ENCODE data around the gene LYRM1.
"Not testable (repeated sequence)": the region's sequence is repeated elsewhere in the genome, so short reads cannot be mapped to it uniquely, and the experiment has no call there.

Gene LYRM1

DNA sequence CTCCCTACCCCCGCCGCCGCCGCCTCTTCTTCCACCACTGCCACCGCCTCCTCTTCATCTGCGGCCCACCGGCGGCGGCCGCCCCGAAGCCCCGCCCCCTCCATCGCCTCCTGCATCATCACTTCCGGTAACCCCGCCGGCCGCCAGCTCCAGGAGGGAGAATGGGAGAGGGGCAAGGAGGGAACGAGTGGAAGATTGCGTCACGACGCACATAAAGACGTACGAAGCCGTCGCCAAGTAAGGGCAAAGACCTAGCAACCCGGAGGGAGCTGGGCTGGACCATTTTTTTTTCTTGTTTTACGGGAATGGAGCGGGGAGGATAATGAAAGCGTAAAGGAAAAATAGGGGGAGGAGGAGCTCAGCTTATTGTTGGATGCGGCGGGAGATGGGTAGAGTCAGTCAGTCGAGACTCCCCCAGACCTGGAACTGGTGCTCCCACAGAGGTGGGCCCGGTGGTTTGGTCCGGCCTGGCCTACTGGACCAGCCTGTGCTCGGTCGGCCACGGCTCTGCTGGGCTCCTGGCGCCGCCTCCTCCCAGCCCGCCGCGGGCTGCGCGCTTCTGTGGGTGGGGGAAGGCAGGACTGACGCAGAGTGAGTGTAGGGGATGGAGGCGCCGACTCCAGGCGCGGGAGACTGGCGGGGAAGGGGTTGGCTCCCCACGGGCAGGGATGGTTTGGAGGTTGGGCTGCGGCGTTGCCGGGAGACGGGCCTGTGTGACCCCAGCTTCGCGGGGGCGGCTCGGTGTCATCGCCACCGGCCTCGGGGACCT, at the start of gene LYRM1, which contains the start of gene DCUN1D3:
LYRM1 (plus strand) TSS at position 473 of the 769 bp plus-strand sequence. CDS start 14,785 bp downstream, outside the sequence.
DCUN1D3 (minus strand) TSS at position 60 of the 769 bp plus-strand sequence. CDS start 37,820 bp downstream, outside the sequence.
- DNase-seq = peak; percentile 86

- DNase-seq = no peak
Measured at GRCh38 chr16:20850981-20851380, 49.6 kb upstream of the LYRM1 start.

- DNase-seq = no peak
Measured at GRCh38 chr16:20851601-20852000, 49.0 kb upstream of the LYRM1 start.

- no peak for DNase-seq
Measured at GRCh38 chr16:20853143-20853542, 47.4 kb upstream of the LYRM1 start.

DNA sequence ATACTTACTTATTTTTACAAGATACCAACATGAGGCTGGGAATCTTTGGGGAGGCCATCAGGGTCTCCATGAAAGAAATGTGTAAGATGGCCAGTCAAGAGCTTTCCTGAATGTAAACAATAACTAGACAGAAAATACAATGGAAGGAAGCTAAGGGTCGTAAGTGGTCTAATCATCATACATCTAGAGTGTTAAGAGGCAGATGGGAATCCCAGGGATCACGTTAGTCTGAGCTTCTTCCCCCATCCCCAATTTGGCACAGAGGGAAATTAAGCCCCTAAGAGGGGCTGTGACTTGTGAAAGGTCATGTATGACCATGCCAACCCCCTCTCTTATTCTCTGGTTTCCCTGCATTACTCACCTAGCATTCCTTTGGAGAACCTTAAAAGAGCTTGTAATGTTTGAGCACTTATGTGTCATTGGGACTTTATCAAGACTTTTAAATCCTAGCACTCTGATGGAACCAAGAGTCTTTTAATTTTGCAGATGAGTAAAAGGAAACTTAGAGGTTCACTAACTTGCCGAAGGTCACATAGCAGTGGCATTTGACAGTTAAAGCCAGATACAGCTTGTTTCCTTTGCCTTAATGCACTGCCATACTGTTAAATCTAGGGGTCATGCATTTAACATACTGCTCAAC, 46.5 kb upstream of the LYRM1 start:
- DNase-seq = no peak

DNA sequence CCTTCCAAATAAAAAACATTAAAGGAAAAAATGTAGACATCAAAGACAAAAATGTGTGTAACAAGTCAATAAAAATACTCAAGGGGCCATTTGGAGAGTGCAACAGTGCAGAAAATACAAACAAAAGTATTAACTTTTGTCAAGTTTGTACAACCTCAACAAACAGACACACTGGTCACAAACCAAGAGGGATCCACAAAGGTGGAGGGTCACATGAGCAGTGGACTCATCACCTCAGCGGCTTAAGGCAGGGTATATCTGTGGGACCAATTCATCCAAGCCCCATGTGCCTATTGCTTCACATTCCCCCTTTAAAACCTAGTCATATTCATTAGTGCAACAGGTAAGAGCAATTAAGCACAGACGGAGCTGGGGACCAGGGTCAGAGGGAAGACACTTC, 45.6 kb upstream of the LYRM1 start:
- DNase-seq = no peak

DNA sequence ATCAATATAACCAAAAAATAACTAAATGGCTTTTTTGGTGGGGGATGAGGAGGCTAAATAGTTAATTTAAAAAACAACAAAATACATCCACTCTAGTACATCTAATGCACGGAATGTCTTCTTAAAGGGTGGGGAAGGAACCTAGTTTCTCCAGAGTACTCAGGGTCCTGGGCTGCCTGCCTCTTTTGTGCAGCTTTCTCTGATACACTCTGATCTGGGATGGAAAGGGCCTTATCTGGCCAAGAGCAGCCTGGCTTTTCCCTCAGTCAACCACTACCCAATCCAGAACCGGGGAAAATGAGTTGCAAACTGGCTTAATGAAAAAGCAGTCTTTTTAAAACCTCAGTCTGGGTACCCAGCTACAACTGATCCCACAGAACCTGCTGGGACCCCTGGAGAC, 43.3 kb upstream of the LYRM1 start:
- DNase-seq = no peak

- DNase-seq = no peak
Measured at GRCh38 chr16:20859229-20859628, 41.3 kb upstream of the LYRM1 start.

GRCh38 chr16:20859699-20860098, 40.9 kb upstream of the LYRM1 start:
- DNase-seq = no peak

- DNase-seq = no peak
Measured at GRCh38 chr16:20860361-20860760, 40.2 kb upstream of the LYRM1 start.

DNA sequence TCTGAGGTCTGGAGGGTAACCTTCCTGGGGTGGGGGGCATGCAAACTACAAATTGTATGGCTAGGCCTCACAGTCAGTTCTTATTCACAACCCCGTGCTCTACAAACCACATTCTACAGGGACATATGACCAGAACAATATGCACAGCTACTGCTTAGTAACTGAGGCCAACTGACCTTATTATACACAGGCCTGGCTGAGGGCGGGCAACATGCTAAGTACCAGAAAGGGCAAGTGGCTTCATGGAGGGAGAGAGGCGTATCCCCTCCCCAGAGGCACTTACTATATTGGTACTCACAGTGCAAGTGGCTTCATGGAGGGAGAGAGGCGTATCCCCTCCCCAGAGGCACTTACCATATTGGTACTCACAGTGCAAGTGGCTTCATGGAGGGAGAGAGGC, 39.6 kb upstream of the LYRM1 start:
- not testable (repeated sequence) for DNase-seq

- no peak for DNase-seq
Measured at GRCh38 chr16:20862162-20862960, 38.2 kb upstream of the LYRM1 start.

- not testable (repeated sequence) for DNase-seq
Measured at GRCh38 chr16:20864376-20864775, 36.2 kb upstream of the LYRM1 start.

GRCh38 chr16:20865420-20866131, 35.0 kb upstream of the LYRM1 start:
- no peak for DNase-seq

DNA sequence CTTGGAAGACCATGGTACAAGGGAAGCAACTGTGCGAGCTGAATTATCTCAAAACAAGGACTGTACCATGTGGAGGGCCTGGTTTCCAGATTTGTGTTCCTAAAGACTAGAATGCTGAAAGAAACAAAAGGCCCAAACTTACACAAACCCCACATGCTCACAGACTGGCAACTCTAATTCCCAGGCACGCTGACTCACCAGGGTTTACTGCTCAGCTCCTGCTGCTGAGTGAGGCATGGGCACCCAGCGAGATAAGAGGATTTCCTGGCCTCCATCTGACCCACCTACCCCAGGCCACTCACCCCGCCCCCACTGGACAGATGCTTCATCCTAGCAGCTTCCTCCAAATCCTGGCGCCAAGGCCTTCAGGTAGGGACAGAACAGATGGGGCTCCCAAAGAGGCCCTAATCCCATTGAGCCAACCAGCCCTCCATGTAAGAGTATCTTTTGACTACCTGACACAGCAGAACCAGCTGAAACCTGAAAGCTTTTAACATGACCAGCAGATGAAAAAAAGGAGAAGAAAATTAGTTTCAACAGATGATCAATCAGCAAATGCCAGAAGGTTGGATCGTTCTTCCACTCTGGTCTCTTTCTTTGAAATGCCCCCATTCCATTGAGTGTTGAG, 34.3 kb upstream of the LYRM1 start:
- DNase-seq = no peak

- DNase-seq = no peak
Measured at GRCh38 chr16:20866801-20867200, 33.8 kb upstream of the LYRM1 start.

DNA sequence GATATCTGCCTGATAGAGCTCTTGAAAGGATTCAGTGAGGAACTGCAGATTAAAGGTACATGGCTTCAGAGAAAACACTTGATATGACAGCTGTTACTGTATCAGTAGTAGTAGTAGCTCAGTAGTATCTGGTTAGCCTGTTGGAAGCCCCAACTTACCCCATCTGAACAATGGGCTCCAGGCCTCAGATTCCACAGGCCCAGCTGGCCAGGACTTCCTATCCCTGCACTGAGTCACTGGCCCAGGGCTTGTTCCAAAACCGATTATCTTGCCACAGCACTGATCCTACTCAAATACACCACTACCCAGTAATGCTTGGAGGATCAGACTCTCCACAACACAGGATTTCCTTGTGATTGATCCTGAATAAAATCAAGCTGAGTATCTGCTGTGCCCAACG, 33.0 kb upstream of the LYRM1 start:
- DNase-seq = no peak

DNA sequence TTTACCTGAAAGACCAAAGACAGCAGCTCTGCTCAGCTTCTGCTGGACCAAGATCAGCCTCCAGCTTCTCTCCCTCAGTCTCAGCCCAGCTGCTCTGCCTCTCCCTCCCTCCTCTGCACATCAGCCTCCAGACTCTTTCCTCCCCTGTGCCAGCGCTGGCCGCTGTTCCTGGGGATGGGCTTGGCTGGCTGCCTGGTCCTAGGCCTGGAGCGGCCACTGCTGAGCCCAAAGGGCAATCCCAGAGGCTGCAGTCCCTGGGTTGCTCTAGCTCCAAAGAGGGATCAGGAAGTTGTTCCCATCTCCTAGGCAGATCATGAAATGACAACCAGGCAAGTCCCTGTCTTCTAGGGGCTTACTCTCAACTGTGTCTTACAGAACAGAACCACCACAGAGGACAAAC, 31.7 kb upstream of the LYRM1 start:
- DNase-seq = peak; percentile 25

DNA sequence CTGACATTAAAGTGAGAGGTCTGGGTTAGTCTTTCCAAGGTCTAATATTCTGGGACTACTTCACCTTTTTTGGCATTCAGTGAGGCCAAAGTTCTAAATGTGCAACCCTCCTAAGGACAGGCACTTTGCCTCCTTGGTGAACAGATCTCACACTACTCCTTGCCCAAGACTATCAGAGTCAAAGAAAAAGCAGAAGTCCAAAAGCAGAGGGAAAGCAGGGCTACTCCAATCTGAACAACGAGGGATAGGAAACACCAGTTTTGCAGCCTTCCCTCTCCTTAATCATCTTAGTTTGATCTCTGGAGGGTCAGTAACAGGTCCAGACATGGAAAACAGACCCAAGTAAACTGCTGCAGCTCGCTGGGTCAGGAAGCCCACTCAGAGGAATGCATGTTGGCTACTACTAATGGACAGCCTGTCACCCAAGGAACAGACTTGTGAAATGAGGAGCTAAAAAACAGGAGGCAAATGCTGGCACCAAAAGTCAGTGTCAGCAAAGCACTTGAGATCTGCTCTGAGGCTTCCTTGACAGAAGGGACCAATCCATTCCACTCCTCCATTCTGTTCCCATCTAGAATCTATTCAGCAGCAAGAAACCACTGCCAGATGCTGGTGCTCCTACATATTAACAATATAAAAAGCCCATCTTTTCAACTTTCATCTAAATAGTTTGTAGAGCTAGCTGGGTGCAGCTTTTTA, 30.3 kb upstream of the LYRM1 start:
- DNase-seq = no peak

- DNase-seq = no peak
Measured at GRCh38 chr16:20871258-20871657, 29.3 kb upstream of the LYRM1 start.

- no peak for DNase-seq
Measured at GRCh38 chr16:20871941-20872815, 28.4 kb upstream of the LYRM1 start.

Data from NCI-H2029 treated with DMSO at 0.1 percent for 48 hours (cell line).